Stimulated activated memory B cell treated with anti-CD40 and anti-IgM and Interleukin-4, amounts not matched to agents 10 μg/mL and 1 μg/mL and 100 μg/mL, for 72 hours (primary cell): Measurements from ENCODE around the gene TMEM225.
"Not testable (repeated sequence)": the region's sequence is repeated elsewhere in the genome, so short reads cannot be mapped to it uniquely, and the experiment has no call there.

Experiments
- ATAC-seq: fragments of 150-1000 bp; cut with Tn5 transposase; 2 replicates; pipeline ENCODE4 v1.10.0; 2021
- H3K27ac Mint-ChIP-seq: one replicate; pipeline ENCODE4 v1.8.0; 2022; ENCODE audit warnings: mild to moderate bottlenecking, mixed read lengths
- H3K27me3 Mint-ChIP-seq: one replicate; pipeline ENCODE4 v1.8.0; 2022; ENCODE audit warnings: mixed read lengths
- H3K36me3 Mint-ChIP-seq: one replicate; pipeline ENCODE4 v1.8.0; 2022; ENCODE audit warnings: mixed read lengths
- H3K4me1 Mint-ChIP-seq: one replicate; pipeline ENCODE4 v1.8.0; 2022; ENCODE audit warnings: mixed read lengths
- H3K4me3 Mint-ChIP-seq: one replicate; pipeline ENCODE4 v1.8.0; 2022; ENCODE audit warnings: mild to moderate bottlenecking, moderate library complexity, mixed read lengths
- H3K9me3 Mint-ChIP-seq: one replicate; pipeline ENCODE4 v1.8.0; 2022; ENCODE audit warnings: mixed read lengths

TMEM225 gene

GRCh38 chr11:123885570-123885969, at the start of gene TMEM225:
TMEM225 (minus strand) TSS chr11:123885670; CDS start chr11:123885425, 245 bp downstream.
- Mint-ChIP-seq H3K4me1 (no peaks in the 10 kb centered on the region), H3K27me3 (no peaks in the 10 kb centered on the region)

GRCh38 chr11:123924027-123924426, 38.6 kb upstream of the TMEM225 start:
- no peaks in the 10 kb centered on the region for H3K36me3 Mint-ChIP-seq
- no peak overlapping the region for H3K4me3 Mint-ChIP-seq

More at GRCh38 chr11:123885570-123885969, at the start of gene TMEM225:
- no peaks in the 10 kb centered on the region for H3K36me3 Mint-ChIP-seq
- no peak for ATAC-seq
- no peak within 1 kb of the TSS for H3K27ac Mint-ChIP-seq
- no peak within 1 kb of the TSS for H3K4me3 Mint-ChIP-seq
- no peaks in the 10 kb centered on the region for H3K9me3 Mint-ChIP-seq

GRCh38 chr11:123920943-123921342, 35.5 kb upstream of the TMEM225 start:
- H3K9me3 Mint-ChIP-seq = peaks cover 2% of the 10 kb centered on the region
- ATAC-seq = no peak
- no peak overlapping the region for H3K4me3 Mint-ChIP-seq
- H3K36me3 Mint-ChIP-seq = no peaks in the 10 kb centered on the region
- H3K27me3 Mint-ChIP-seq = no peaks in the 10 kb centered on the region
- H3K27ac Mint-ChIP-seq = no peak overlapping the region
- no peaks in the 10 kb centered on the region for H3K4me1 Mint-ChIP-seq

More at GRCh38 chr11:123924027-123924426, 38.6 kb upstream of the TMEM225 start:
- no peaks in the 10 kb centered on the region for H3K4me1 Mint-ChIP-seq
- no peak for ATAC-seq
- H3K9me3 Mint-ChIP-seq = peaks cover 2% of the 10 kb centered on the region
- no peak overlapping the region for H3K27ac Mint-ChIP-seq
- no peaks in the 10 kb centered on the region for H3K27me3 Mint-ChIP-seq

- no peaks in the 10 kb centered on the region for H3K27me3 Mint-ChIP-seq
- H3K4me3 Mint-ChIP-seq = no peak overlapping the region
- ATAC-seq = no peak
- no peaks in the 10 kb centered on the region for H3K9me3 Mint-ChIP-seq
- no peaks in the 10 kb centered on the region for H3K36me3 Mint-ChIP-seq
- H3K4me1 Mint-ChIP-seq = no peaks in the 10 kb centered on the region
- no peak overlapping the region for H3K27ac Mint-ChIP-seq
These were observed 20.4 kb upstream of the TMEM225 start for GRCh38 chr11:123905826-123906225.

- Mint-ChIP-seq H3K4me1 (no peaks in the 10 kb centered on the region), H3K27me3 (no peaks in the 10 kb centered on the region), H3K9me3 (no peaks in the 10 kb centered on the region), H3K27ac (no peak overlapping the region), H3K4me3 (no peak overlapping the region), H3K36me3 (no peaks in the 10 kb centered on the region)
- peak; percentile 34 for ATAC-seq
These were observed 19.5 kb upstream of the TMEM225 start for GRCh38 chr11:123904932-123905331.

GRCh38 chr11:123903932-123904331, 18.5 kb upstream of the TMEM225 start:
- ATAC-seq = no peak

GRCh38 chr11:123901867-123902266, 16.4 kb upstream of the TMEM225 start, which contains the start of gene OR8D4:
OR8D4 (plus strand) TSS chr11:123902167; CDS start chr11:123906432, 4,265 bp downstream.
- Mint-ChIP-seq H3K9me3 (no peaks in the 10 kb centered on the region), H3K27me3 (no peaks in the 10 kb centered on the region), H3K4me1 (no peaks in the 10 kb centered on the region), H3K36me3 (no peaks in the 10 kb centered on the region), H3K27ac (no peak within 1 kb of the TSS), H3K4me3 (no peak within 1 kb of the TSS)
- no peak for ATAC-seq

More at GRCh38 chr11:123903932-123904331, 18.5 kb upstream of the TMEM225 start:
- Mint-ChIP-seq H3K27ac (no peak overlapping the region), H3K9me3 (no peaks in the 10 kb centered on the region), H3K4me1 (no peaks in the 10 kb centered on the region), H3K27me3 (no peaks in the 10 kb centered on the region), H3K4me3 (no peak overlapping the region), H3K36me3 (no peaks in the 10 kb centered on the region)

GRCh38 chr11:123899792-123900191, 14.3 kb upstream of the TMEM225 start:
- no peak for ATAC-seq
- Mint-ChIP-seq H3K36me3 (no peaks in the 10 kb centered on the region), H3K27me3 (no peaks in the 10 kb centered on the region), H3K4me3 (no peak overlapping the region), H3K9me3 (no peaks in the 10 kb centered on the region), H3K27ac (no peak overlapping the region), H3K4me1 (no peaks in the 10 kb centered on the region)

- Mint-ChIP-seq H3K9me3 (no peaks in the 10 kb centered on the region), H3K4me3 (no peak overlapping the region), H3K27ac (no peak overlapping the region), H3K27me3 (no peaks in the 10 kb centered on the region), H3K4me1 (no peaks in the 10 kb centered on the region), H3K36me3 (no peaks in the 10 kb centered on the region)
- ATAC-seq = no peak
These were observed 6.6 kb upstream of the TMEM225 start for GRCh38 chr11:123892031-123892430.

GRCh38 chr11:123880912-123881311, 4.6 kb downstream of the TMEM225 start:
- no peaks in the 10 kb centered on the region for H3K9me3 Mint-ChIP-seq
- H3K4me3 Mint-ChIP-seq = no peak overlapping the region
- no peaks in the 10 kb centered on the region for H3K27me3 Mint-ChIP-seq

GRCh38 chr11:123867795-123868194, 17.7 kb downstream of the TMEM225 start:
- H3K4me3 Mint-ChIP-seq, H3K4me1 Mint-ChIP-seq, ATAC-seq, H3K27ac Mint-ChIP-seq, H3K36me3 Mint-ChIP-seq, H3K27me3 Mint-ChIP-seq: not testable (repeated sequence)
- peaks cover 15% of the 10 kb centered on the region for H3K9me3 Mint-ChIP-seq

More at GRCh38 chr11:123880912-123881311, 4.6 kb downstream of the TMEM225 start:
- Mint-ChIP-seq H3K4me1 (no peaks in the 10 kb centered on the region), H3K36me3 (no peaks in the 10 kb centered on the region), H3K27ac (no peak overlapping the region)
- no peak for ATAC-seq

- H3K4me3 Mint-ChIP-seq, H3K27ac Mint-ChIP-seq, H3K27me3 Mint-ChIP-seq, H3K4me1 Mint-ChIP-seq, H3K36me3 Mint-ChIP-seq, ATAC-seq: not testable (repeated sequence)
- H3K9me3 Mint-ChIP-seq = peaks cover 11% of the 10 kb centered on the region
These were observed 20.2 kb downstream of the TMEM225 start for GRCh38 chr11:123865293-123865692.

- Mint-ChIP-seq H3K9me3 (peaks cover 13% of the 10 kb centered on the region), H3K36me3 (no peaks in the 10 kb centered on the region), H3K27ac (no peak overlapping the region), H3K27me3 (no peaks in the 10 kb centered on the region), H3K4me1 (no peaks in the 10 kb centered on the region), H3K4me3 (no peak overlapping the region)
- no peak for ATAC-seq
These were observed 25.7 kb downstream of the TMEM225 start for GRCh38 chr11:123859731-123860130.

GRCh38 chr11:123856444-123856843, 29.0 kb downstream of the TMEM225 start:
- H3K4me3 Mint-ChIP-seq = no peak overlapping the region
- peaks cover 11% of the 10 kb centered on the region for H3K27me3 Mint-ChIP-seq
- no peaks in the 10 kb centered on the region for H3K36me3 Mint-ChIP-seq
- peaks cover 13% of the 10 kb centered on the region for H3K9me3 Mint-ChIP-seq
- no peak for ATAC-seq
- no peak overlapping the region for H3K27ac Mint-ChIP-seq
- H3K4me1 Mint-ChIP-seq = no peaks in the 10 kb centered on the region

- Mint-ChIP-seq H3K9me3 (peaks cover 13% of the 10 kb centered on the region), H3K4me3 (no peak overlapping the region), H3K4me1 (no peaks in the 10 kb centered on the region), H3K36me3 (no peaks in the 10 kb centered on the region), H3K27me3 (peaks cover 26% of the 10 kb centered on the region), H3K27ac (no peak overlapping the region)
- ATAC-seq = no peak
These were observed 32.4 kb downstream of the TMEM225 start for GRCh38 chr11:123853038-123853437.

- H3K9me3 Mint-ChIP-seq = peaks cover 11% of the 10 kb centered on the region
- H3K27me3 Mint-ChIP-seq = peaks cover 26% of the 10 kb centered on the region
- H3K36me3 Mint-ChIP-seq = no peaks in the 10 kb centered on the region
- ATAC-seq = no peak
- H3K4me1 Mint-ChIP-seq = no peaks in the 10 kb centered on the region
- no peak overlapping the region for H3K27ac Mint-ChIP-seq
- H3K4me3 Mint-ChIP-seq = no peak overlapping the region
These were observed 33.1 kb downstream of the TMEM225 start for GRCh38 chr11:123852321-123852720.

GRCh38 chr11:123851110-123851509, 34.4 kb downstream of the TMEM225 start:
- H3K4me3 Mint-ChIP-seq = no peak overlapping the region
- H3K27ac Mint-ChIP-seq = no peak overlapping the region
- peaks cover 5% of the 10 kb centered on the region for H3K9me3 Mint-ChIP-seq
- no peaks in the 10 kb centered on the region for H3K36me3 Mint-ChIP-seq
- H3K27me3 Mint-ChIP-seq = peaks cover 26% of the 10 kb centered on the region
- no peaks in the 10 kb centered on the region for H3K4me1 Mint-ChIP-seq
- no peak for ATAC-seq
